ENCODE measurements around the gene JUN.

JUN gene

DNA sequence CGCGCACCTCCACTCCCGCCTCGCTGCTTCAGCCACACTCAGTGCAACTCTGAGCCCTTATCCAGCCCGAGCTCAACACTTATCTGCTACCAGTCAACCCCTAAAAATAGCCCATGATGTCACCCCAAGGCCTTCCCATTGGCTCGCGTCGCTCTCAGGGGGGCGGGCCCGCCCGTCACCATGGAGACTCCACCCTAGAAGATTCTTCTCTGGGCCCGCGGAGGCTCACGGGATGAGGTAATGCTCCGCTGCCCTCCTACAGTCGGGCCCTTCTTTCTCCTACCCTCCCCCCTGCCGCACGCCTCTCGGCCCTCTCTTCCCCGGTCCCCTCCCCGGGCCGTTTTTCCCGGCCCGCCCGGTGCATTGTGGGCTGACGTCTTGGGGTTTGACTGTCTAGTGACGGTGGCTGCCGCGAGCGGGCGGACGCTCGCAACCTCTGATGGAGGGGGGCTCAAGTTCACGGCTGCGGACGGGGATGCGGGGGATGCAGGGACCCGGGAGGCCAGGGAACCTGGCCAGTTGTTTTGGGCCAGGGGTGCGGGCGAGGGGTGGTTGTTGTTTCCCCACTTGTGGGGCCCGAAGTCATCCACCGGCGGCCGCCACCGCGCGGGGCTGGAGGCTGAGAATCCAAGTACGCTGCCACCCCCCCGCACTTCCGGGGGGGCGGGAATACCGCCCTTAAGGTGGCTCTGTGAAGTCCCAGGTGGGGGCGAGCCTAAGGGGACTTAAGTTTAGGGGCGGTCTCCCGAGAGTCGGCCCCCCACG lies at the start of gene JUN:
JUN (minus strand) TSS at position 55 of the 765 bp plus-strand sequence. CDS start 977 bp downstream, outside the sequence.
- DNase-seq, result peak; percentile 100

DNA sequence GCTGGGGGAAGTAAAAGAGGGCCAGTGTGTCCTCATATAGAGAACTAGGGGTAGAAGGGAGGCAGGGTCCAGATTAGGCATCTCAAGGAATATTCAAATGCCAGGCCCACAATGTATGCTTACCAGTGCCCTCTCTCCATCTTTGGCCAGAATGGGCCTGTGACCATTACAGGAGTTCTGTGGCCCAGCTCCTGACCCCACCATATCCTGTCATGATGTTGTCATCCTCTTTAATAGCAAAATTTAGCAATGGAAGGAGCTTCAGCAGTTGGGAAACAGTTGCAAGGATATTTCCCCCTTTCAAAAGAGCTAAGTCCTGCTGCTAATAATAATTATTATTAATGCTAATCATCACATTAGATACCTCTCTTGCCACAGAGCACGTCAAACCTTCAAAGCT lies 49.3 kb upstream of the JUN start:
- no peak for DNase-seq

DNA sequence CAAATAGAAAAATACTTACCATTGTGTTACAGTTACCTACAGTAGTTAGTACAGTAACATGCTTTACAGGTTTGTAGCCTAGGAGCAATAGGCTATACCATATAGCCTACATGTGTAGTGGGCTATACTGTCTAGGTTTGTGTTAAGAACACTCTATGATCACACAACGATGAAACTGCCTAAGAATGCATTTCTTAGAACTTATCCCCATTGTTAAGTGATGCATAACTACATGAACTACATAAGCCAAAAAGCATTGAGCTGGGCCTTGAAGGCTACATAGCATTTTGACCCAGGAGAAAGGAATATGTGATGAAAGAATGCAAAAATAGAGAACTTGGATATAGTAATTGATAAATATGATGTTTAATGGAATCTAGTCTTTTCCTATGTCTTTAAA lies 46.4 kb upstream of the JUN start:
- DNase-seq, result no peak

DNA sequence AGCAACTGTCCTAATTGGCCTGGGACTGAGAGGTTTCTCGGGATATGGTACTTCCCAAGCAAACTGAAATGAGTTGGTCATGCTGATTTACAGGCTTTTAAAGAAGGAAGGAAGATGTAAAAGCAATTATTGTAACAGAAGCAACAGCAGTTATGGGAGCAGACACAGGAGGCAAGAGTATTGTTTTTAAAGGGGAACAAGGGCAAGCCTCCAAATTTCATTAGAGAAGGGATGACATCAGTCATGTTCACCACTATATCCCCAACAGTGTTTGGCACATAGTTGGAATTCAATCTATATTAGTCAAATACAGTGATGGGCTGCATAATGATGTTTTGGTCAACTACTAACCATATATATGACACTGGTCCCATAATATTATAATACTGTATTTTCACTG lies 46.0 kb upstream of the JUN start:
- no peak for DNase-seq

DNA sequence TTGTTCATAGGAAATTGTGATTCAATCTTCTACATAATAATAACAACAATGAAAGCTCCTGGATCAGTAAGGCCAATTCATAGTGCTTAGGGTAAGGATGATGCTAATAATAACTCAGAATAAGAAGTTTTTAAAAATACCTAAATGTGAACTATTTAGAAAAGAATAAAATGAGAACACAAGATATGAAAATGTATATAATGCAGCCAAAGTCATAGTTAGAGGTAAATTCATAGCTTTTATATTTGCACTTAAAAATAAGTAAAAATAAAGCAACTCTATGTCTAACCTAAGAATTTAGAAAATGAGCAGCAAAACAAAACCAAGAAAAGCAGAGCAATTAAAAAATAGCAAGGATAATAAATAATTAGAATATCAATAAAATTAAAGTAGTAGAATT lies 43.5 kb upstream of the JUN start:
- no peak for DNase-seq

DNA sequence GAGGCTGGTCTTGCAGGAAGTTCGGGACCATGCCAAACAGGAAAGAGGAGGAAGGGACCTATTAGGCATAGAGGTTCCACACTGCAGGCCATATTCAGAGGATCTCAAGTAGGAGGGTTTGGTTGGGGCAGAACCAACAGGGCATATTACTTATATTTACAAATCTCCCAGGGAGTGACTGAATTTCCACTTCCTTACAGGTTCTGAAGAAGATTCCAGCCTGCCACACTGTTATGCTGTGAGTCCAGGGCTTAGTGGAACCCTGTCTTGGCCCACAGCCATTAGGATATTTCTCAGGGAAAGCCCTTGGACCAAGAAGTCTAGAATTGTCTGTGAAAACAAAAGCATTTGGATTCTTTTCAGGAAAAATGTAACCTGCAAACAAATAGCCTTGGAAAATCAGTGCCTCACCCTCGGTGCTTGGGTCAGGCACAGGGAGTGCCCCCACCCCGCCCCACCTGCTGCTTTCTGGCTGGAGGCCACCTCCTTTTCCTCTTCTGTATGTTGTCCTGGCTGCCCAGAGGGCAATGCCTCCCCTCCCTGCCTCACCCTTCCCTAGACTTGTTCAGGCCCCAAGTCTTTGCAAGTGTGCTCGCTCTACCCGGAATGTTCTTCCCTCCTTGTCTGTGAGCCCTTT lies 41.0 kb upstream of the JUN start:
- peak; percentile 64 for DNase-seq

DNA sequence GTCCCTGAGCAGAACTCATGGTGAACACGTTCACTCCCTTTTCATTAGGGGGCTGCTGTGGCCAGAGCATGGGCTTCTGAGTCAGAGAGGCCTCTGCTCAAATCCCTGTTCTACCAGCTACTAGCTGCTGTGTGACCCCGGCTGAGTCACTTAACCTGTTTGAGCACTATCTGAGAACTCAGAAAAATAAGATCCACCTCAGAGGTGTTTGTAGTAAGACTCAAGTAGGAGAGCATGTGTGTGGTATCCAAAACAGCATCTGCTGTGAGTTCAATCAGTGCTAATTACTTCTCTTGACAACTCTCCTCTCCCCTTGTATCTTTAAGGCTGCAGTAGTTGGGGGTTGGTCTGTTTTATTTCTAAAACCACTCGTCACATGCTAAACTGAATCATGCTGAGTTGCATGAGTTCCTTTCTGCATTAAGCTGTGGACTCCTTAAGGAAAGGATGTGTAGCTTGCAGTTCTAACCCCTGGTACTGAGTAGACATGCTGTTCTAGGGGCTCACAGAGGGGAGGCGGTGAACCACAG lies 39.7 kb upstream of the JUN start:
- no peak for DNase-seq

DNA sequence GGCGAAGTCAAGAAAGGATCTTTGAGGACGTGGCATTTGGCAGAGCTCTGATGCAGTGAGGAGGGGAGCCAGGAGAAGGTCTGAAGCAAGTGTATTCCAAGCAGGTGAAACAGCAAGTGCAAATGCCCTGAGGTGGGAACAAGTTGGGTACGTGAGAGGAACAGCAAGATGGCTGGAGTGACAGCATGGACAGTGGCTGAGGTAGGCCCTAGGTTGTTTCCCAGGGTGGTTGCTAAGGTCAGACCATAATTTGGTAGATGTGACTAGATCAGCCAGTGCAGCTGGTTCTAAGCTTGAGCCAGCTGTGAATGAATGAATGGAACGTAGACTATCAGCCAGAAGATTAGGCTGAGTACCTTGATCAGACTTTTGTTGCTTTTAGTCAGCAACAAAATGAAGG lies 37.5 kb upstream of the JUN start:
- no peak for DNase-seq

DNA sequence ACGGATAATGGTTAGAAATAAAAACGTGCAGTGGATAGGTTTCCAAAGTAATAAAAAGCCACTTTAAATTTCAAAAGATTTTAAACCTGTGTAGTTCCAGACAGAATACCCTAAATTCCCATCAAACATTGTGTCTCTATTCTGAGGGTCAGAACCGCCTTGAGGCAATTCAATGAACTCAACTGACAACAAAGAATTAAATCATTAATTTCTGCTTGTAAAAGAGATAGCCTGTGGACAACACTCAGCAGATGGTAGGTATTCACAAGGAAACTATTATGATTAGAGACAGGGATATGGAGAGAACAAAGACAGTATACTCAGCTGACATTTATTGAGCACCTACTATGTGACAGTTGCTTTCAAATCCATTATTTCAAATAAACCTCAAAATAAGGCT lies 35.1 kb upstream of the JUN start:
- no peak for DNase-seq

DNA sequence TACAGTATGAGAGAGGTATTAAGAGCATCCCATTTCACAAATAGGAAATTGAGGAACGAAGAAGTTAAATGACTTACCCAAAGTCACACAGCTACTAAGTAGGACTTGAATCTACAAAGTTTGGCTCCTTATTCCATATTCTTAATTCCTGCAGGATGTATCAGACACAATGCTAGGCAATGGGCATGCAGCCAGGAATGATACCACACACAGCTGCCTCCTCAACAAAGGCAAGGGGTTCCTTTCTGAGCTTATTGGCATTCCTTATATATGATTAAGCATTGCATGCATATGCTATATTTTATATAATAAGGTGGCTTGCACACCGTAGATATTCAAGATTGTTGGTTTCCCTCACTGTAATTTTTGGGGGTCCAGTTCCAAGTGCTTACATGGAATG lies 34.2 kb upstream of the JUN start:
- DNase-seq, result peak; percentile 55

DNA sequence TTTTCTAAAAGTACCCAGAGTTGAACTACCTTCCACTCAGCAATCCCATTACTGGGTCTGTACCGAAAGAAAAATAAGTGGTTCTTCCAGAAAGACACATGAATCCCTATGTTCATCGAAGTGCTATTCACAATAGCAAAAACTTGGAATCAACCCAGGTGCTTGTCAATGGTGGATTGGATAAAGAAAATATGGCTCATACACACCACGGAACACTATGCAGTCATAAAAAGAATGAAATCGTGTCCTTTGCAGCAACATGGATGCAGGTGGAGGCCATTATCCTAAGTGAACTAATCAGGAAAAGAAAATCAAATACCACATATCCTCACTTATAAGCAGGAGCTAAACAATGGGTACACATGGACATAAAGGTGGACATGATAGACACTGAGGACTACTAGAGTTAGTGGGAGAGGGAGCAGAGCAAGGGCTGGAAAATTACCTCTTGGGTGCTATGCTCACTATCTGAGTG lies 32.9 kb upstream of the JUN start:
- peak; percentile 84 for DNase-seq

DNA sequence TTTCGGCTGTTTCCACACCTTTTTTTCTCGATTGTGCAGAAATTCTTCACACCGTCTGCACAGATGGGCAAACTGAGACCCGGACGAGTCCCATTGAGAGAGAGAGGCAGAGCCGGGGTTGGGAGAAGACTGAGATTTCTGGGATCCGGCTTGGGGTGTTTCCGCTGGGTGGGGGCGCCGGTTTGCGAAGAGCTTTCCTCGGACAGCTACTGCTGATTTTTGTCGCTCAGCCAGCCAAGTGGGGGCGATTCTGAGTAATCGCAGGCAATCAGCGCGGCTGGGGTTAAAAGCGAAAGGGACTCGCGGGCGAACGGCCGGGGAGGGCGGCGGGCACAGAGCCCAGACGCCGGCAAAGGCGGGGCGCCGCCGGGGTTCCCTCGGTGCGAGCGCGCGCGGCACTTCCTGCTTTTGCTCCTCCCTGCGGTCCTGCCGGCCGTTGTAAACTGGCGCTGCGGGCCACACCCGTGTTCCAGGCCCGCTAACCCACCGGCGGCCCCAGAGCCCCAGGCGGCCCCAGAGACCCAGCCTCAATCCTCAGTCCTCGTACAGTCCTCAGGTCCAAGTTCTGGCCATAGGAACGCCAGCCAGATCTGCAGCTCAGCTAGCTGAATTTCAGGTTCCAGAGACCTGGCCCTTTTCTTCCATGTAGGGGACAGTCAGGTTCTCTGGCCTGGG lies 32.4 kb upstream of the JUN start:
- peak; percentile 93 for DNase-seq

DNA sequence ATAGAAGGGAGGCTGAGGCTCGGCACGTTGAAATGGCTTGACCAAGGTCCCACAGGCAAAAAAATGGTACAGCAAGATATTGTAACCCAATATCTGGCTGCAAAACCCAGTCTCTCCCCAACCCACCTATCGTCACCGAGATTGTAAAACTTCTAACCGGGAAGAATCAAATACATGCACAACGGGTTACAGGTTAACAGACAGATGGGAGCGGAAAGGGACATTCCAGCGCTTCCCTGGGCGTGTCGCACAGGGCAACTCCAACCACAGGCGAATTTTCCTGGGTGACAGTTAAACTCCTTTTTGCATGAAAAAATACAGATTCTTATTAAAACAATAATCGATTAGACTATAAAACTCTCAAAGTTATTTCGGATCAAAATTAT lies 31.8 kb upstream of the JUN start:
- DNase-seq, result no peak

DNA sequence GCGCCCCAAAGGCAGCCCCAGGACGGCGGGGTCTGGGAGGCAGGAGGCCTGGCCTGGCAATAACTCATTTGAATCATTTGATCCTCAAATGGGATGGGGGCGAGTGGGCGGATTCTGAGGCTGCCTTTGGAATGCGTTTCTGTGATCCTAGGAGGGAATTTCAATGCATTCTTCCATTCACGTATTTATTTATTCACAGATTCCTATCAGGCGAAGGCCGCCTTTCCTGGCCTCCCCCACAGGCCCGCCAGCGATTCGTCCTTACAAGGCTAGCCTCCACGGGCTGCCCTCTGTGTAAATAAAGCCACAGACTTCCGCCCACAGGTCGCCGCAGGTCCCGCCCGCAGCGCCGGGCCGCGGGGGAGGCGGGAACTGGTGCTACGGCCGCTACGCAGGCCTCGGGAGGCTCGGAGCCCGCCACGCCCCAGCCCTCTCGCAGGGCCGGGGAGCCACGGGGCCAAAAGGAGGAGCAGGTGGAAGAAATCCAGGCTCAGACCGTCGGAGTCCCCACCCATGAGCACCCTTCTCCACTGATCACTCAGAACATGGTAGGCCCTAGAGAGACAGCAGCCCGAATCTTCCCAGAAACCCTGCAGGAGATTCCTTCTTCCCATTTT lies 31.3 kb upstream of the JUN start:
- no peak for DNase-seq

DNA sequence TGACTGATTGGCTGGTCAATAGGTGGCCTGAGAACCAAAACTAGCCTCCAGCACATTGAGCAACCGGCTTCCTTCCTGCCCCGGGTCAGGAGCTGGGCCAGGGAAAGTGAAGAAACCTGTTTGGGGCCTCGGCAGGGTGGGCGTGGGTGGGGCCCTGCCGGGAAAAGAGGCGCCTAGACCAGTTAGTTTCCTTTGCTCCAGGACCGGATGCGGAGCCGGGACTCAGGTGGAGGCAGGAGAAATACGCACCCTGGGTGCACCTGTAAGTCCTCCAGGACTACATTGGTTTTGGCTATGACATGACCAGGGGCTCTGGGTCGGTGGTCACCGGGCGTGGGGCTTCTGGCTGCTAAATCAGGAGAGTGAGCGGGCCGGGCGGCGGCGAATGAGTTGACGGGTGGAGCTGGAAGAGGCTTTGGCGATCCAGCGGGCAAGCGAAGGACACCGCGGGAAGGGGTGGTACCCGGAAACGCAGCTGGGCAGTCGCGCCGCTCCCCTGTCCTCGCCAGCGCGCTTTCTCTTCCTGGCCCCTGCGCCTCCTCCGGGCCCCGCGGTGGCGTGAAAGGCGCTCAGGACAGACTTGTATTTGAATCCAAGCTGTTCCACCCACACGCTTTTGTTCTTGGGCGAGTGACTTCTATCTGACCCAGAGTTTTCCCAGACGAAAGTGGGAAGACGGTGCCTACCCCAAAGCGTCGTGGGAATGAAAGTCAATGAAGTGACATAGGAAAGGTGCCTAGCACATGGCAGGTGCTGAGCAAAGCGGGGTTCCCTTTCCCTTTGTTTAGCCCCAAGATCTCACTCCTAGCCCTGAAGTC lies 30.6 kb upstream of the JUN start:
- no peak for DNase-seq

DNA sequence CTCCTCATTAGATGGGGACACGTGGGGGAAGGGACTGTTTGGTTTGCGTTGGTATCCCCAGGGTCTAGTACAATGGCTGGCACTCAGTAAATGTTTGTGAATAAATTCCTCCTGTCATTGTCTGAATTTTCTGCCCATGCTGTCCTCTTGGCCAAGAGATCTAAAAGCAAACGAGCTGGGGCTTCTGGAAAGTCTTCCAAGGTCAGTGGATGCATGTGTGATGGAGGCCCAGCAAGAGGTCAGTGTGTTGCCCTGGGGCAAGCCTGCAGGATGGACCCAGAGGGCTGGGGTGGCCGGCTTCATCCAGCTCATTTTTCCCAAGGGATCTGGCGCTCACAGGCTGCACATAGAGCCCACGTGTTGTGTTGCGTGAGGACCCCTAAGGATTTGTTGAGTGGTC lies 30.0 kb upstream of the JUN start:
- no peak for DNase-seq

DNA sequence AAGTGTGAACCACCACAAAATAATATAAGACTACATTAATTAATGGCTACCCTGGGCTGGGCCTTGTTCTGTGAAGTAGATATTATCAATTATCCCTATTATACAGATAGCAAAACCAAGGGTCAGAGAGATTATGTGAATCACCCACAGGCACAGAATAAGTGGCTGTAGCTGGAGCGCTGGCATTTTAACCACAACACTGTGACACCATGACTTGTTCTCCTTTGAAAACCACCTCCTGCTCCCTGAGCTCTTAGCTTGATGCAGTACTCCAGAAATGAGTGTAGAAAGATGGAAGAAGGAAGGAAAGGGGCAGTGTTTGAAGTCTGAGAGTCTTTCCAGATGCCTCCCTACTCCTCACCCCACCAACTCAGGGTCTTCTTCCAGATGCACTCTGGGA lies 29.5 kb upstream of the JUN start:
- DNase-seq, result no peak

DNA sequence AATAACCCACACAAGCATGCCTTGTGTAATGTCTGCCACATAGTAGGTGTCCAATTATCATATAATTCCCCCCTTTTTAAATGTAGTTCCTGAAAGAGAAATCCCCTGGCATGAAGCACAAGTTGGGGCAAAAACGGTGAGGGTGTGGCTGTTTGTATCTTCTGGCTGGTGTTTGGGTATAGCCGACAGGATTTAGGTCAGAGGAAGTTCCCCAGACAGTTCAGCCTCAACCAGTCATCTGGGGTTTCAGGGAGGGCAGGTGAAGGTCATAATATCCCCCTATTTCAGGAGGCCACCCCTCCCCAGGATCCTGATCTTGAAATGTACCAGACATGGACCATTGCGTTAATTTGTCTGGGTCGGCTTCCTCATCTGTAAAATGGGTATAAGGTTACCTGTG lies 29.1 kb upstream of the JUN start:
- no peak for DNase-seq

DNA sequence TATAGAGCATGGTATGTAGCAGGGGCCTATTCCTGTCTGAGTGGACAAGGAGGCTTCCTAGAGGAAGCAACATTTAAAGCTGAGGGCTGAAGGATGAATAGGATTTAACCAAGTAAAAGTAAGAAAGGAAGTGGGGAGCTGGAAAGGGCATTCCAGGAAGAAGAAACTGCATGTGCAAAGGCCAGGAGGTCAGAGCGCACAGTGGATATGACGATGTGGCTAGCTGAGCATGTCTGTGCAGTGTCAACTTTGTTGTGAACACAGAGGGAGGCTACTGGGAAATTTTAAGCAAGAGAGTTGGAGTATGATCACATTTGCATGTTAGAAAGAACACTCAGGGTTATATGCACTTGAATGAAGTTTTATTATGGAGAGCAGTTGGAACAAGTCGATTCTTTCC lies 28.6 kb upstream of the JUN start:
- no peak for DNase-seq

DNA sequence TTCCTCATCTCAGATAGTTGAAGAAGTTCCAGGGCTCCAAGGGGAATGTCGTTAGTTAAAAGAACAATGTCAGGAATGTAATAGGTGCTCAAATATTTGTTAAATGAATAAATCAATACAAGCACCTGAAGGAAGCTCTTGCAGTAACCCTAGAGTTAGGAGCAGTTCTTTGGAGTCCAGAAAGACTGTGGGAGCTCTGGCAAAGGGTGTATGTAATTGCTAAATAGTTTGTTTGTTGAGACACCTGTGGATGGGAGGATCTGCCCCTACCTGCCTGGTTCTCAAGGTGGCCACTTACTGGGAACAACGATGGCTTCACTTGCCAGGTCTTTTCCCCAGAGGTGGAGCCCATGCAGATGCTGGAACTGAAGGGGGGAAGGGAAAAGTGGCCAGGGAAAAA lies 27.5 kb upstream of the JUN start:
- no peak for DNase-seq

DNA sequence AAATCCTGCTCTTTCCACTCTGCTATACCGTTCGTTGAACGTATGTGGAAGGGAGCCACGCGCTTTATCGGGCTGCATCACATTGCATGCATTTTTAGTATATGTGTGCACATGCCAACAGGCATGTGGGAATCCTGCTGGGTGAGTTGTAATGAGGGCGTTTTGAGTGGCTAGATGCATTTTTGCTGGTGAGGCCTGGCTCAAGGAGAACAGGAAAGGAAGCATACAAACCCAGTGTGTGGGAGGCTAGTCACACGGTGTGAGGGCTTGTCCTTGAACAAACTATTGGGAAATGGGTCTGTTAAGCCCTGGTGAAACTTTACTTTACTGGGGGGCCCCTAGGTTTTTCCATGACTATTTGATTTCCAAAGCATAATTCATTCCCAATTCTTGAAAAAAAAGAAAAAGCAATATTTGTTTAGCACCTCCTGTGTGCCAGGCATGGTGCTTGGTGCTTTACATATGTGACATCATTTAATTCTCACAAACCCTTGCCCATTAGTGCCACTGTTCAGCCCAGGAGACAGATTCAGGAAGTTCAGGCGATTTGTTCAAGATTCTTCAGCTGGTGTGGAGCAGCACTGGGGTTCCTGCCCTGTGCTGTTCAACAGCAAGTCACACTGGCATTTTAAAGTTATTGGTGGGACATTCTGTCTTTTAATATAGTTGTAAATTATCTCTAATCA lies 25.6 kb upstream of the JUN start:
- no peak for DNase-seq

DNA sequence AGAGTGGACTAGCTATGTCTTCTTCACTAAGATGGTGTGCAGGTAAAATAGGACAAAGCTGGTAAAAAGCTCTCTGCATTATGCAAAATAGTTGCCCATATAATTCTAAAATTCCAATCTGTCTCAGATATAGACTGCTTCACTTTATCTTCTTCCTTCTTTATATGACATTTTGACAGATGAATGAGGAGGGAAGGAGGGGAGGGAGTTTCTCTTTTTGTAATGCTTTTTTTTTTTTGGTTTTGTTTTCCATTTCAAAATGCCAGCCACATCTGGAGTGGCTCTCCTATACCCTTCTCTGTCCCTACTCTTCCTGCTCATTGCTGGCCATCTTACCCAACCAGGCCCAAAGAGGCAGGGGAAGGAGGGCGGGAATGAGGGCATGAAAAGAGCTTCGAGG lies 24.2 kb upstream of the JUN start:
- no peak for DNase-seq
